ENCODE data around the gene E2F7.

Gene E2F7

GRCh38 chr12:76984566-76984965 is 80.8 kb downstream of the E2F7 start:
- TF ChIP-seq FOXP2 (optimal IDR thresholded peaks at IDR 0.05; ENCODE audit: control extremely low read depth, extremely low read length, insufficient read depth) (no peak), POLR2AphosphoS5 (IDR thresholded peaks at IDR 0.05; ENCODE audit: borderline replicate concordance, low read depth, low read length) (no peak), EZH2 (IDR thresholded peaks at IDR 0.05) (no peak)
- no peak overlapping the region for H3K4me3 ChIP-seq
- H3K27ac ChIP-seq, result no peak overlapping the region
- peaks cover 7% of the 10 kb centered on the region; the same call in 1 of the 2 replicates for H3K9me3 ChIP-seq (ENCODE audit: low read depth, low read length)
- no peaks in the 10 kb centered on the region for H3K36me3 ChIP-seq (ENCODE audit: insufficient read depth, low read length)
- no peak overlapping the region for H3K9ac ChIP-seq (ENCODE audit: insufficient read length)
- DNase-seq (ENCODE audit: low read depth, low spot score), result no peak

GRCh38 chr12:76983420-76983819 is 81.9 kb downstream of the E2F7 start:
- Histone ChIP-seq H3K36me3 (ENCODE audit: insufficient read depth, low read length) (no peaks in the 10 kb centered on the region), H3K9ac (ENCODE audit: insufficient read length) (no peak overlapping the region), H3K9me3 (ENCODE audit: low read depth, low read length) (0 out of 2 replicates have a peak, but pooled peaks cover 4% of the 10 kb centered on the region), H3K4me3 (no peak overlapping the region), H3K27ac (no peak overlapping the region)
- no peak for DNase-seq (ENCODE audit: low read depth, low spot score)
- TF ChIP-seq FOXP2 (optimal IDR thresholded peaks at IDR 0.05; ENCODE audit: control extremely low read depth, extremely low read length, insufficient read depth), result no peak
- TF ChIP-seq EZH2 (IDR thresholded peaks at IDR 0.05), result no peak

GRCh38 chr12:76980196-76980595 is 85.2 kb downstream of the E2F7 start:
- 0 out of 2 replicates have a peak, but pooled peaks cover 4% of the 10 kb centered on the region for H3K9me3 ChIP-seq (ENCODE audit: low read depth, low read length)
- H3K36me3 ChIP-seq (ENCODE audit: insufficient read depth, low read length), result no peaks in the 10 kb centered on the region
- no peak overlapping the region for H3K4me3 ChIP-seq

GRCh38 chr12:76976777-76977382 is 88.5 kb downstream of the E2F7 start:
- peak; percentile 45 for DNase-seq (ENCODE audit: low read depth, low spot score)
- no peaks in the 10 kb centered on the region for H3K36me3 ChIP-seq (ENCODE audit: insufficient read depth, low read length)
- 0 out of 2 replicates have a peak, but pooled peaks cover 4% of the 10 kb centered on the region for H3K9me3 ChIP-seq (ENCODE audit: low read depth, low read length)
- H3K9ac ChIP-seq (ENCODE audit: insufficient read length), result no peak overlapping the region
- no peak overlapping the region for H3K4me3 ChIP-seq
- H3K27ac ChIP-seq, result peak overlapping the region; percentile 51; the same call in 1 of the 2 replicates
- TF ChIP-seq POLR2AphosphoS5 (IDR thresholded peaks at IDR 0.05; ENCODE audit: borderline replicate concordance, low read depth, low read length) (no peak), FOXP2 (optimal IDR thresholded peaks at IDR 0.05; ENCODE audit: control extremely low read depth, extremely low read length, insufficient read depth) (no peak), EZH2 (IDR thresholded peaks at IDR 0.05) (no peak)

More at GRCh38 chr12:76980196-76980595, 85.2 kb downstream of the E2F7 start:
- Histone ChIP-seq H3K27ac (no peak overlapping the region), H3K9ac (ENCODE audit: insufficient read length) (no peak overlapping the region)
- no peak for TF ChIP-seq POLR2AphosphoS5 (IDR thresholded peaks at IDR 0.05; ENCODE audit: borderline replicate concordance, low read depth, low read length)
- TF ChIP-seq EZH2 (IDR thresholded peaks at IDR 0.05), result no peak
- no peak for TF ChIP-seq FOXP2 (optimal IDR thresholded peaks at IDR 0.05; ENCODE audit: control extremely low read depth, extremely low read length, insufficient read depth)
- no peak for DNase-seq (ENCODE audit: low read depth, low spot score)
